Brain microvascular endothelial cell (primary cell): ENCODE results near the gene RABGEF1.
"Not testable (repeated sequence)": the region's sequence is repeated elsewhere in the genome, so short reads cannot be mapped to it uniquely, and the experiment has no call there.

Experiments used
- DNase-seq: peaks from one replicate; pipeline ENCODE4 v3.0.0-alpha.2; 2020
- H3K27ac ChIP-seq: fragments of 250-450 bp; sonication (Bioruptor Pico); 2 replicates; pipeline ENCODE4 v1.5.1; 2020; ENCODE audit warnings: mild to moderate bottlenecking, moderate library complexity
- H3K27me3 ChIP-seq: fragments of 250-450 bp; sonication (Bioruptor Pico); replicated peaks from 2 replicates; pipeline ENCODE4 v1.5.1; 2020; ENCODE audit warnings: mild to moderate bottlenecking
- H3K36me3 ChIP-seq: fragments of 250-450 bp; sonication (Bioruptor Pico); replicated peaks from 2 replicates; pipeline ENCODE4 v1.5.1; 2020; ENCODE audit warnings: mild to moderate bottlenecking
- H3K4me3 ChIP-seq: 2 replicates; pipeline ENCODE4 v1.5.1; 2011; ENCODE audit warnings: low read depth, mild to moderate bottlenecking, control low read depth, low read length, moderate library complexity
- in situ Hi-C: cut with HindIII; loops from 2 replicates; pipeline ENCODE4 v1.10.0; 2017; ENCODE audit warnings: low sequenced_read_pairs, low pct_ligation_motif_present
- TF ChIP-seq, protein P1 (sequence below): IDR thresholded peaks from 2 replicates; pipeline ENCODE4 v1.5.1; 2011; ENCODE audit warnings: low read depth, mild to moderate bottlenecking, moderate library complexity, low read length, control low read depth, inconsistent platforms; ENCODE audit errors: missing control alignments

Gene RABGEF1

DNA sequence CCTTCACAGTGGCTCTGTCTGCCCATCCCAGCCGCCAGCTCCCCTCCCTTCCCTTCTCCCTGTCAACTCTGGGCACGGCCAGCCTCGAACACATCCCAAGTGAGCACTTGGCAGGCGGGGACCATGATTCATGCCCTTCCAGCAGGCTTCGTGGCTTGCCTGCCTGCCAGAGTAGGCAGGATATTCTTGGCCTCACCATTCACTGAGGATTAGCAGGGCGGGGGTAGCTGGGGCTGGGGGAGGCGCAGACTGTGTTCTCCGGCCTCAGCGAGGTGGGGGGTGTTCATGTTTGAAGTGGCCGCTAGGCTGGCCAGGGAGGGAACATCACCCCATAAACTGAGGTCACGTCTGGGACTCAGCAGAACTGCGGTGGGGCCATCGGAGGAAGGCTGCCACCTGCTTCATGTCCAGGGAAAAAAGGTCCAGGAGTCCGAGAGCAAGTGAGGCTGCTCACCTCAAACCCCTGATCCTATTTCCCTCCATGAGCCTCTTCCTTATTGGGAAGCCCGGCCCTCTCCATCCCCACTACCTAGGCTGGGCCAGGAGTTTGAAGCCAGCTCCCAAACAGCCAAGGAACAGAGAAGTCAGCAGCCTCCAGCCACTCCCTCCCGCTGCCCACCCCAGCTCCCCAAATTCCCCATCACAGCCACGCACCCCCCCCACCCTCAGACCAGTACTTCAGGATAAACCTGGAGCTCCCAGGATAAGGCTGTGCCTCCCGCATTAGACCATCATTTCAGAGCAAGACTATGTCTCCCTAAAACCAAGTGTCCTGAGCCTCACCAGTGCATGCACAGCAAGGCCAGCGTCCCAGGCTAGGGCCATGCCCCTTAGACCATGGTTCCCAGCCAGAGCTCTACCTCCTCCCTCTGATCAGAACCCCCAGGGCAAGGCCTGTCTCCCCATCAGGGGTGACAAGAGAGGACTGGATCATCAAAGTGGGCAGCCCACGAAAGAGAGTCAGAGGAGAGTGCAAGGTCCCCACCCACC, 42.8 kb upstream of the RABGEF1 start:
- Histone ChIP-seq H3K4me3 (no peak overlapping the region), H3K36me3 (peaks cover 5% of the 10 kb centered on the region), H3K27ac (no peak overlapping the region), H3K27me3 (no peaks in the 10 kb centered on the region)
- DNase-seq: peak; percentile 14
- TF ChIP-seq, protein P1, sequence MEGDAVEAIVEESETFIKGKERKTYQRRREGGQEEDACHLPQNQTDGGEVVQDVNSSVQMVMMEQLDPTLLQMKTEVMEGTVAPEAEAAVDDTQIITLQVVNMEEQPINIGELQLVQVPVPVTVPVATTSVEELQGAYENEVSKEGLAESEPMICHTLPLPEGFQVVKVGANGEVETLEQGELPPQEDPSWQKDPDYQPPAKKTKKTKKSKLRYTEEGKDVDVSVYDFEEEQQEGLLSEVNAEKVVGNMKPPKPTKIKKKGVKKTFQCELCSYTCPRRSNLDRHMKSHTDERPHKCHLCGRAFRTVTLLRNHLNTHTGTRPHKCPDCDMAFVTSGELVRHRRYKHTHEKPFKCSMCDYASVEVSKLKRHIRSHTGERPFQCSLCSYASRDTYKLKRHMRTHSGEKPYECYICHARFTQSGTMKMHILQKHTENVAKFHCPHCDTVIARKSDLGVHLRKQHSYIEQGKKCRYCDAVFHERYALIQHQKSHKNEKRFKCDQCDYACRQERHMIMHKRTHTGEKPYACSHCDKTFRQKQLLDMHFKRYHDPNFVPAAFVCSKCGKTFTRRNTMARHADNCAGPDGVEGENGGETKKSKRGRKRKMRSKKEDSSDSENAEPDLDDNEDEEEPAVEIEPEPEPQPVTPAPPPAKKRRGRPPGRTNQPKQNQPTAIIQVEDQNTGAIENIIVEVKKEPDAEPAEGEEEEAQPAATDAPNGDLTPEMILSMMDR: no peak
- in situ Hi-C loops: no loop called here

DNA sequence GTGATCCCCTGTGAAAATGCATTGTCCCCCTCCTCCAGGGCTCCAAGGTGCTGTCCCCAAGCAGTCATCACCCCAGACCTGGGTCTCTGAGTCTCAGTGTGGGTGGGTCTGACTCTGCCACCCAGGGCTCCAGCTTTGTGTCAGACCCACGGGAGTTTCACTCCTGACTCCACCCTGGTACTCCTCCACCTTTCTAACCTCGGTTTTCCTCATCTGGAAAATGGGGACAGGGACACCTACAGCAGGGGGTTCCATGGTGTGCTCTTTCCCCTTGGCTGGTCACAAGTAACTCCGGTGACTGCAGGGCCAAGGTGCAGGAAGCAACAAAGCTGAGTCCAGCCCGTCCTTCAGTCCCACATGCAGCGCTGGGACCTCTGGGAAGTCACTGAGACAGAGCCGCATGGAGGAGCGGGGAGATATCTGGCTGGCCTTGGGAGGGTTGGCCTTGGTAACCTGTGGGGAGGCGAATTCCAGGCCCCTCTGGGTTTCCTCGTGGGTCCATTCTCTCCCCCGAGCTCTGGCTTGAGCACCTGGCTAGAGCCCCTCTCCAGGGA, 41.8 kb upstream of the RABGEF1 start:
- Histone ChIP-seq H3K27me3 (no peaks in the 10 kb centered on the region), H3K36me3 (peaks cover 5% of the 10 kb centered on the region), H3K27ac (no peak overlapping the region), H3K4me3 (no peak overlapping the region)
- in situ Hi-C loops: no loop called here
- TF ChIP-seq, protein P1: no peak
- no peak for DNase-seq

DNA sequence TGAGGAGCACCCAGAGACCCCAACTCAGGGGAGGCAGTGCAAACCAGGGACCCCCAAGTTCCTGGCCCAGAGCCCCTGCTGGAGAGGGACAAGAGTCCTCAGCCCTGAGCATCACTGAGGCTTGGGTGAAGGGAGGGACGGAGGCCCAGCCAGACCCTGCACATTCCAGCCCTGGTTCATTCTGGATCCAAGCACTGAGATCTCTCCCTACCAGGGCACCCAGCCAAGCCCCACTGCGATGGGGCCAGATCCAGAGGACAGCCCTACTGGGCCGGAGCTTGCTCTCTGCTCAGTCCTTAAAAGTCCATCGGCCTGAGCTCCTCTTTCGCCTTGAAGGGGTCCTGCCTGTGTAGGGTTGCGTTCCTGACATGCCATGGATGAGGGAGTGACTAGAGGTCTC, 40.5 kb upstream of the RABGEF1 start:
- DNase-seq: no peak
- in situ Hi-C loops: no loop called here
- H3K27ac ChIP-seq: no peak overlapping the region

DNA sequence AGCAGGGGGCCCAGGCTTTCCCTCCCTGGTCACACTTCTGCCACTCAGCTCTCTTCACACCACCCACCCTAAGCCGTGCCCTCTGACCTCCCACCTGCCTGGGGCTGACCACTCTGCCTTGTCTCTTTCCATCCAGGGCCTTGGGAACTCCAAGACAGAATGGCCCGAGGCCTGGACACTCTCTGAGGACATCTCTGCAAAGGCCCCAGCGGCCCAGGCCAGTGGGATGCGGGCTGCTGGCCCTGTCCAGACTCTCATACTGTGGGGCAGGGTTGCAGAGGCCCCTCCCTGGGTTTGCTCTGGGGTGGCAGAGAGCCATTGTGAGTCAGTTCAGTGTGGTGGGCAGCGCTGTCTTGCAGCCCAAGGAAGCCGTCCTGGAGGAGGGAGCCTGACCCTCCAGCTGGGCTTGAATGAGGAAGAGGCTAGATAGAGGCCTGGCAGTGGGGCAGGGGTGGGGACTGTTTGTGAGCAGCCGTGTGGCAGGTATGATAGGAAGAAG, 39.9 kb upstream of the RABGEF1 start:
- no peak for DNase-seq
- H3K4me3 ChIP-seq: no peak overlapping the region
- H3K27me3 ChIP-seq: no peaks in the 10 kb centered on the region
- in situ Hi-C loops: no loop called here
- no peak overlapping the region for H3K27ac ChIP-seq
- no peaks in the 10 kb centered on the region for H3K36me3 ChIP-seq
- TF ChIP-seq, protein P1: no peak

More for the DNA sequence above, 40.5 kb upstream of the RABGEF1 start:
- H3K27me3 ChIP-seq: no peaks in the 10 kb centered on the region
- TF ChIP-seq, protein P1: no peak
- H3K4me3 ChIP-seq: no peak overlapping the region
- H3K36me3 ChIP-seq: no peaks in the 10 kb centered on the region

DNA sequence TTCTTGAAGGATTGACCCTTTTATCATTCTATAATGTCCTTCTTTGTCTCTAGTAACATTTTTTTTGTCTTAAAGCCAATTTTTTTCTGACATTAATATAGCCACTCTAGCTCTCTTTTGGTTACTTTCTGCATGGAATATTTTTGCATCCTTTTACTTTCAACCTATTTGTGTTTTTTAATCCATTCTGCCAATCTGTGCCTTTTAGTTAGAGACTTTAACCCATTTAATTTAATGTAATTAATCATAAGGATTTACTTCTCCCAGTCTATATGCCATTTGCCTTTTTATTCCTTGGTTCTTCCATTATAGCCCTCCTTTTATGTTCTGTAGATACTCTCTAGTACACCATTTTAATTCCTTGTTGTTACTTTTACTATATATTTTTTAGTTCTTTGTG, 32.7 kb upstream of the RABGEF1 start:
- no peaks in the 10 kb centered on the region for H3K27me3 ChIP-seq
- no peak for DNase-seq
- no peak overlapping the region for H3K27ac ChIP-seq
- TF ChIP-seq, protein P1: no peak
- no peaks in the 10 kb centered on the region for H3K36me3 ChIP-seq
- no peak overlapping the region for H3K4me3 ChIP-seq
- in situ Hi-C loops: no loop called here

DNA sequence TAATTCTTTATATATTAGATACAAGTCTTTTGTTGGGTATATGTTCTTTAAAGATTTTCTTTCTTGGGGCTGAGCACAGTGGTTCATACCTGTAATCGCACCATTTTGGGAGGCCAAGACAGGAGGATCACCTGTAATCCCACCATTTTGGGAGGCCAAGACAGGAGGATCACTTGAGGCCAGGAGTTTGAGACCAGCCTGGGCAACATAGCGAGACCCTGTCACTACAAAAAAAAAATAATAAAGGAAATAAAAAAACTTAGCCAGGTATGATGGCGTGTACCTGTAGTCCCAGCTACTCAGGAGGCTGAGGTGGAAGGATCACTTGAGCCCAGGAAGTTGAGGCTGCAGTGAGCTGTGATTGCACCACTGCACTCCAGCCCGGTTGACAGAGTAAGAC, 29.8 kb upstream of the RABGEF1 start:
- H3K4me3 ChIP-seq, DNase-seq, H3K27me3 ChIP-seq, H3K36me3 ChIP-seq, in situ Hi-C loops, H3K27ac ChIP-seq: not testable (repeated sequence)
